ENCODE results near the gene TGM1.
"Not testable (repeated sequence)": the region's sequence is repeated elsewhere in the genome, so short reads cannot be mapped to it uniquely, and the experiment has no call there.

Gene TGM1

DNA sequence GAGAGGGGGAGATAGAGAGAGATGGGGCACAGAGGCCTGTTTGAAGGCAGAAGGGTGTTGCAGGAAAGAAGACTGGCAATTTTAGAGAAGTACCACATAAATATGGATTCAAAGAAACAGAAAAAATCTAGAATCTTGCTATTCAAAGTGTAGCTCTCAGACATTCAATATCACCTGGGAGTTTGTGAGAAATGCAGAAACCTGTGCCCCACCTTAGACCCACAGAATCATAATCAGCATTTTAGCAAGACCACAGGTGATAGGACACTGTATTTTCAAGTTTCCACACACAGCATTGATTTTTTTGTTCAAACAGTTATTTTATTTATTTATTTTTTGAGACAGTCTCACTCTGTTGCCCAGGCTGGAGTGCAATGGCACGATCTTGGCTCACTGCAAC, 34.1 kb downstream of the TGM1 start:
- peak overlapping the region; percentile 56 for H3K27ac ChIP-seq

DNA sequence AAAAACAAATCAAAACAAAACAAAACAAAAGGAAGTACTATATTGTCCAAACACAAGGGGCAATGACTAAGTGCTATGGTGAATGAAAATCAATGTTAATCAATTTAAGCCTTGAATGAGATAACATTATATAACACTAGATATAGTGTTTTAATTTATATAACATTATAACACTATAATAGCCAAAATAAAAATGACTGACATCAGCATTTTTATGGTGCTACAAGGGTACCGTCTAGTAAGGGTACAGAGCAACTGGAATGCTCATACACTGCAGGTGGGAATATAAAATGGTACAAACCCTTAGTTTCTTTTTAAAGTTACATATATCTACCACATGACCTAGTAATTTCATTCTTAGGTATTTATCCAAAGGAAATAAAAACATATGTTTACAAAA, 36.5 kb downstream of the TGM1 start:
- POLR2A ChIA-PET (ENCODE audit: low non-redundant PET): no interaction called here
- CTCF ChIA-PET: interaction anchor here (1.0 kb wide), 1 partner anchor 16 kb away, joined by 3 read pairs; the partner anchor contains the start of gene TINF2
- DNase-seq (ENCODE audit: low spot score): no peak
- TF ChIP-seq, protein P1, sequence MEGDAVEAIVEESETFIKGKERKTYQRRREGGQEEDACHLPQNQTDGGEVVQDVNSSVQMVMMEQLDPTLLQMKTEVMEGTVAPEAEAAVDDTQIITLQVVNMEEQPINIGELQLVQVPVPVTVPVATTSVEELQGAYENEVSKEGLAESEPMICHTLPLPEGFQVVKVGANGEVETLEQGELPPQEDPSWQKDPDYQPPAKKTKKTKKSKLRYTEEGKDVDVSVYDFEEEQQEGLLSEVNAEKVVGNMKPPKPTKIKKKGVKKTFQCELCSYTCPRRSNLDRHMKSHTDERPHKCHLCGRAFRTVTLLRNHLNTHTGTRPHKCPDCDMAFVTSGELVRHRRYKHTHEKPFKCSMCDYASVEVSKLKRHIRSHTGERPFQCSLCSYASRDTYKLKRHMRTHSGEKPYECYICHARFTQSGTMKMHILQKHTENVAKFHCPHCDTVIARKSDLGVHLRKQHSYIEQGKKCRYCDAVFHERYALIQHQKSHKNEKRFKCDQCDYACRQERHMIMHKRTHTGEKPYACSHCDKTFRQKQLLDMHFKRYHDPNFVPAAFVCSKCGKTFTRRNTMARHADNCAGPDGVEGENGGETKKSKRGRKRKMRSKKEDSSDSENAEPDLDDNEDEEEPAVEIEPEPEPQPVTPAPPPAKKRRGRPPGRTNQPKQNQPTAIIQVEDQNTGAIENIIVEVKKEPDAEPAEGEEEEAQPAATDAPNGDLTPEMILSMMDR (conservative IDR thresholded peaks at IDR 0.05; ENCODE audit: low read depth): no peak
- H3K27ac ChIP-seq: no peak overlapping the region

More for the DNA sequence above, 34.1 kb downstream of the TGM1 start:
- ChIA-PET CTCF (no interaction called here), POLR2A (ENCODE audit: low non-redundant PET) (interaction anchor here (0.6 kb wide), 2 partner anchors 9 to 30 kb away, joined by 3 read pairs; no protein-coding TSS in a partner anchor)
- DNase-seq (ENCODE audit: low spot score): no peak
- TF ChIP-seq, protein P1 (conservative IDR thresholded peaks at IDR 0.05; ENCODE audit: low read depth): no peak

DNA sequence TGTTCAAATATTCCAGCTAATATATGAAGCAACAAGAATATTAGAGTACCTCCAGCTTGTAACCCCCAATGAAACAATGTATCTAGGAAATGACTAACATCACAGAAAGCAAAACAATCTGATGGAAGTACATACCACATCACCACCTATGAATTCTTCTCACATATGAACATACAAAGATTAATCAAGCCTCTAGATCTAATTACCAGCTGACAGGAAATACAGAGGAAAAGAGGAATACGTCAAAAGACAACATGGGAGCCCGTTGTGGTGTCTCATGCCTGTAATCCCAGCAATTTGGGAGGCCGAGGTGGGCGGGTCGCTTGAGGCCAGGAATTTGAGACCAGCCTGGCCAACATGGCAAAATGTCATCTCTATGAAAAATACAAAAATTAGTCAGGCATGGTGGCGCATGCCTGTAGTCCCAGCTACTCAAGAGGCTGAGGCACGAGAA, 38.3 kb downstream of the TGM1 start:
- TF ChIP-seq, protein P1 (conservative IDR thresholded peaks at IDR 0.05; ENCODE audit: low read depth): no peak
- peak overlapping the region; percentile 85 for H3K27ac ChIP-seq
- ChIA-PET POLR2A (ENCODE audit: low non-redundant PET) (no interaction called here), CTCF (interaction anchor here (0.6 to 0.9 kb wide), 2 partner anchors 18 to 74 kb away, joined by 3 read pairs; no protein-coding TSS in a partner anchor)
- peak; percentile 78 for DNase-seq (ENCODE audit: low spot score)

DNA sequence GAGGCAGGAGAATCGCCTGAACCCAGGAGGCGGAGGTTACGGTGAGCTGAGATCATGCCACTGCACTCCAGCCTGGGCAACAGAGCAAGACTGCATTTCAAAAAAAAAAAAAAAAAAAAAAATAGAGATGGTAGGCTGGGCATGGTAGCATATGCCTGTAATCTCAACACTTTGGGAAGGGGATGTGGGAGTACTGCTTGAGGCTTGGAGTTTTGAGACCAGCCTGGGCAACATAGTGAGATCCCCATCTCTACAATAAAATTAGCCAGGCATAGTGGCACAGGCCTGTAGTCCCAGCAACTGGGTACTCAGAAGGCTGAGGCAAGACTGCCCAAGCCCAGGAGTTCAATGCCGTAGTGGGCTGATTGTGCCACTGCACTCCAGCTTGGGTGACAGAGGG, 40.0 kb downstream of the TGM1 start:
- DNase-seq (ENCODE audit: low spot score); CTCF ChIA-PET; POLR2A ChIA-PET (ENCODE audit: low non-redundant PET); H3K27ac ChIP-seq: not testable (repeated sequence)

DNA sequence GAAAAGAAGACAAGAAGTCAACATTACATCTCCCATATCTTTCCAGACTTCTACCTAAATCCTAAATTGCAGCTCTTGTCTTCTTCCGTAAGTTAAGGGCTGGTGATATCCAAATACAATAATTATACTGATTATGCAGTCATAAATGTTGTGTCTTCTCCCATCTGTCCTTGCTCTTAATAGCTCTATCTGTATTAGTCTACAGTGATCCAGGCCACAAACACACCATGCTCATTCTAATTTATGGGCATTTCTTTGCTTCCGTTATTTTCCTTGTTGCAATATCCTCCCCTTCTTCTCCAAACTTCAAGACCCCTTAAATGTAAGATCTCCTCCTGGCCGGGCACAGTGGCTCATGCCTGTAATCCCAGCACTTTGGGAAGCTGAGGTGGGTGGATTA, 43.5 kb downstream of the TGM1 start:
- ChIA-PET POLR2A (ENCODE audit: low non-redundant PET) (interaction anchor here (0.6 kb wide), 1 partner anchor 9 kb away, joined by 3 read pairs; no protein-coding TSS in a partner anchor), CTCF (no interaction called here)
- DNase-seq (ENCODE audit: low spot score): no peak
- TF ChIP-seq, protein P1 (conservative IDR thresholded peaks at IDR 0.05; ENCODE audit: low read depth): no peak
- no peak overlapping the region for H3K27ac ChIP-seq

DNA sequence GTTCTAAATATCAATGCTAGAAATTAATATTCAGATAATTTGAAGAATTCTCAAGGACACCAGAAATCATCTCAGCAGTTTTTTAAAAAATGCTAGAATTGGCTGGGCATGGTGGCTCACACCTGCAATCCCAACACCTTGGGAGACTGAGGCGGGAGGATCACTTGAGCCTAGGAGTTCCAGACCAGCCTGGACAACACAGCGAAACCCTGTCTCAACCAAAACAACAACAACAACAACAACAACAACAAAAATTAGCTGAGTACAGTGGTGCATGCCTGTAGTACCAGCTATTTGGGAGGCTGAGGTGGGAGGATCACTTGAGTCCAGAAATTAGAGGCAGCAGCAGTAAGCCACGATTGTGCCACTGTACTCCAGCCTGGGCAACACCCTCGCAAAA, 43.9 kb downstream of the TGM1 start:
- no peak for DNase-seq (ENCODE audit: low spot score)
- POLR2A ChIA-PET (ENCODE audit: low non-redundant PET): no interaction called here

DNA sequence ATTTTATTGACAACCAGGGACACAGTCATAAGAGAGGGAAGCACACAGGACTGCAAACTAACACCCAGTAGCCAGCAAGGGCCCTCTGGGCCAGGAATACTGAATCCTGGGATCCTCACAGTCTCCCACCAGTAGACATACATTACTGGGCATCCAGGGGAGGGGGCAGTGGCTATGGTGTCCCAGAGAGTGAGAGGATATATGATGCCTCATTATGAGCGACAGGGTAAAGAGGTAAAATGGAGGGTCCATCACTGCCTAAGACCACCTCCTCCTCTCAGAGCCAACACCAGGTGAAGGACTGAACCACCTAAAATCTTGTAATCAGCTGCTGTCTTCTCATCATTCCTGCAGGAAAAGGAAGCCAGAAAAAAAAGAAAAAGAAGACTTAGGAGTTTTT, 46.1 kb downstream of the TGM1 start:
- peak overlapping the region; percentile 45 for H3K27ac ChIP-seq
- CTCF ChIA-PET: interaction anchor here (0.6 to 1.2 kb wide), 3 partner anchors 9 to 47 kb away, joined by 3 to 4 read pairs (median 3); partner anchors contain the start of gene GMPR2
- POLR2A ChIA-PET (ENCODE audit: low non-redundant PET): not testable (repeated sequence)

More for the DNA sequence above, 43.9 kb downstream of the TGM1 start:
- CTCF ChIA-PET: no interaction called here
- peak overlapping the region; percentile 32; the same call in 1 of the 2 replicates for H3K27ac ChIP-seq
- TF ChIP-seq, protein P1 (conservative IDR thresholded peaks at IDR 0.05; ENCODE audit: low read depth): no peak

More for the DNA sequence above, 46.1 kb downstream of the TGM1 start:
- DNase-seq (ENCODE audit: low spot score): not testable (repeated sequence)

Measured in RWPE1 (cell line).